Activated CD8-positive, alpha-beta T cell treated with anti-CD3 and anti-CD28 coated beads for 36 hours (primary cell): ENCODE results near the gene IVD. TPM values are rescaled to one million over a fixed set of nuclear protein-coding genes. Genes with fewer than 3 reads are reported as not detected.

Experiments
- ATAC-seq: fragments of 200-7000 bp; cut with Tn5 transposase; one replicate; pipeline ENCODE4 v1.10.0; 2021; ENCODE audit warnings: mild to moderate bottlenecking, moderate library complexity
- CTCF ChIA-PET: fragments of 350-600 bp; sonication (Branson Sonifier 250); formaldehyde crosslinking; loops from one replicate; lab custom pipeline; 2021; ENCODE audit warnings: antibody characterized with exemption; lab: Charles Lee
- POLR2A ChIA-PET: fragments of 350-600 bp; sonication (Branson Sonifier 250); formaldehyde crosslinking; loops from one replicate; lab custom pipeline; 2021; ENCODE audit warnings: antibody characterized with exemption; lab: Charles Lee
- DNase-seq: peaks from one replicate; pipeline ENCODE4 v3.0.0-alpha.2; 2020
- H3K27ac Mint-ChIP-seq: one replicate; pipeline ENCODE4 v1.8.0; 2021; ENCODE audit warnings: mild to moderate bottlenecking, mixed read lengths
- H3K27me3 Mint-ChIP-seq: one replicate; pipeline ENCODE4 v1.8.0; 2021; ENCODE audit warnings: mixed read lengths
- H3K36me3 Mint-ChIP-seq: one replicate; pipeline ENCODE4 v1.8.0; 2021; ENCODE audit warnings: low read depth, mixed read lengths
- H3K4me1 Mint-ChIP-seq: one replicate; pipeline ENCODE4 v1.8.0; 2021; ENCODE audit warnings: low read depth, mixed read lengths
- H3K4me3 Mint-ChIP-seq: one replicate; pipeline ENCODE4 v1.8.0; 2021; ENCODE audit warnings: mild to moderate bottlenecking, moderate library complexity, mixed read lengths
- H3K9me3 Mint-ChIP-seq: one replicate; pipeline ENCODE4 v1.8.0; 2021; ENCODE audit warnings: mixed read lengths
- CTCF ChIP-seq: fragments of 200-600 bp; IDR thresholded peaks from one replicate; pipeline ENCODE4 v1.8.0; 2022; ENCODE audit warnings: antibody characterized with exemption, mild to moderate bottlenecking
- intact Hi-C: fragments of 100-400 bp; cut with micrococcal nuclease; formaldehyde crosslinking; loops from one replicate; pipeline ENCODE4 v1.10.0; 2022
- total RNA-seq, 2 experiments: library from RNA; stranded (reverse); gene quantifications; one replicate each; pipeline ENCODE4 v1.2.3, GENCODE V29; 2021

Gene IVD
- total RNA-seq, 2 experiments from 2014 or later = 56.9 to 65.0 TPM

- ATAC-seq (no peak), DNase-seq (no peak)
- TF ChIP-seq CTCF = no peak
- intact Hi-C loops = no loop called here
- no peaks in the 10 kb centered on the region for H3K9me3 Mint-ChIP-seq
- no peak overlapping the region for H3K4me3 Mint-ChIP-seq
- no peaks in the 10 kb centered on the region for H3K36me3 Mint-ChIP-seq
- no peak overlapping the region for H3K27ac Mint-ChIP-seq
- no peaks in the 10 kb centered on the region for H3K27me3 Mint-ChIP-seq
- H3K4me1 Mint-ChIP-seq = peaks cover 29% of the 10 kb centered on the region
- ChIA-PET CTCF (interaction anchor here (1.4 kb wide), 1 partner anchor 115 kb away, joined by 4 read pairs; no protein-coding TSS in a partner anchor), POLR2A (interaction anchor here (1.6 kb wide), 1 partner anchor 10 kb away, joined by 9 read pairs; no protein-coding TSS in a partner anchor)
Measured at GRCh38 chr15:40459391-40460015, 53.9 kb downstream of the IVD start.

GRCh38 chr15:40460404-40460803, 54.8 kb downstream of the IVD start:
- Mint-ChIP-seq H3K4me3 (no peak overlapping the region), H3K27ac (no peak overlapping the region)

GRCh38 chr15:40461958-40462357, 56.4 kb downstream of the IVD start:
- intact Hi-C loops = no loop called here
- Mint-ChIP-seq H3K27ac (no peak overlapping the region), H3K4me3 (no peak overlapping the region), H3K4me1 (peaks cover 22% of the 10 kb centered on the region), H3K27me3 (no peaks in the 10 kb centered on the region), H3K9me3 (no peaks in the 10 kb centered on the region), H3K36me3 (peaks cover 12% of the 10 kb centered on the region)
- ATAC-seq (no peak), DNase-seq (no peak)
- POLR2A ChIA-PET = no interaction called here
- CTCF ChIA-PET = no interaction called here
- TF ChIP-seq CTCF = no peak

More at GRCh38 chr15:40460404-40460803, 54.8 kb downstream of the IVD start:
- DNase-seq (no peak), ATAC-seq (no peak)
- intact Hi-C loops = no loop called here
- peaks cover 2% of the 10 kb centered on the region for H3K36me3 Mint-ChIP-seq
- H3K4me1 Mint-ChIP-seq = peaks cover 24% of the 10 kb centered on the region
- no peak for TF ChIP-seq CTCF
- no peaks in the 10 kb centered on the region for H3K27me3 Mint-ChIP-seq
- CTCF ChIA-PET = no interaction called here
- POLR2A ChIA-PET = interaction anchor here (1.6 kb wide), 1 partner anchor 10 kb away, joined by 9 read pairs; no protein-coding TSS in a partner anchor
- H3K9me3 Mint-ChIP-seq = no peaks in the 10 kb centered on the region

GRCh38 chr15:40463279-40463678, 57.7 kb downstream of the IVD start:
- peaks cover 13% of the 10 kb centered on the region for H3K36me3 Mint-ChIP-seq
- H3K27ac Mint-ChIP-seq = no peak overlapping the region
- H3K9me3 Mint-ChIP-seq = no peaks in the 10 kb centered on the region
- DNase-seq = no peak
- no peaks in the 10 kb centered on the region for H3K27me3 Mint-ChIP-seq
- no peak overlapping the region for H3K4me3 Mint-ChIP-seq
- CTCF ChIA-PET = interaction anchor here (0.8 to 1.1 kb wide), 2 partner anchors 57 to 125 kb away, joined by 3 read pairs; no protein-coding TSS in a partner anchor
- TF ChIP-seq CTCF = no peak
- no peak for ATAC-seq
- POLR2A ChIA-PET = no interaction called here
- H3K4me1 Mint-ChIP-seq = peaks cover 26% of the 10 kb centered on the region
- intact Hi-C loops = no loop called here

- no peak for TF ChIP-seq CTCF
- DNase-seq = no peak
- Mint-ChIP-seq H3K9me3 (no peaks in the 10 kb centered on the region), H3K4me1 (peaks cover 26% of the 10 kb centered on the region), H3K4me3 (no peak overlapping the region), H3K27me3 (no peaks in the 10 kb centered on the region), H3K27ac (no peak overlapping the region), H3K36me3 (peaks cover 13% of the 10 kb centered on the region)
- ChIA-PET CTCF (interaction anchor here (0.8 to 1.6 kb wide), 3 partner anchors 10 to 126 kb away, joined by 3 to 5 read pairs (median 3); no protein-coding TSS in a partner anchor), POLR2A (no interaction called here)
- ATAC-seq = no peak
- intact Hi-C loops = no loop called here
Measured at GRCh38 chr15:40463886-40464545, 58.4 kb downstream of the IVD start.
